Thoracic aorta (tissue), 2 donors: ENCODE measurements around the gene SEC23IP. TPM values are rescaled to one million over a fixed set of nuclear protein-coding genes. Genes with fewer than 3 reads are reported as not detected.
"Not testable (repeated sequence)": the region's sequence is repeated elsewhere in the genome, so short reads cannot be mapped to it uniquely, and the experiment has no call there.

ENCODE experiments used
- ATAC-seq: fragments of 150-250 bp; one replicate; pipeline ENCODE4 v1.8.0; 2017; ENCODE audit warnings: low read depth; ENCODE audit not compliant: insufficient number of reproducible peaks, low FRiP score
- DNase-seq: peaks from one replicate; pipeline ENCODE4 v3.0.0-alpha.2; 2020; ENCODE audit warnings: low spot score
- H3K27ac ChIP-seq, 2 donors: fragments of 200-600 bp; sonication (generic); 1 replicate in 1 of 2; 2 replicates in 1 of 2; pipeline ENCODE4 v1.5.1; 2016; ENCODE audit warnings: mild to moderate bottlenecking in 2 of 2, moderate library complexity in 2 of 2
- H3K27me3 ChIP-seq: fragments of 200-600 bp; sonication (generic); replicated peaks from 2 replicates; pipeline ENCODE4 v1.6.0; 2016; ENCODE audit warnings: mild to moderate bottlenecking; ENCODE audit not compliant: insufficient read depth
- H3K36me3 ChIP-seq: fragments of 200-600 bp; sonication (generic); one replicate; pipeline ENCODE4 v1.5.1; 2016
- H3K4me1 ChIP-seq, 2 donors: fragments of 200-600 bp; sonication (generic); 1 replicate in 1 of 2; 2 replicates in 1 of 2; pipeline versions ENCODE4 v1.5.1 to v1.6.0; 2016; ENCODE audit warnings: low read depth in 2 of 2, mild to moderate bottlenecking in 1 of 2; ENCODE audit not compliant: control insufficient read depth in 1 of 2
- H3K4me3 ChIP-seq: fragments of 200-600 bp; sonication (generic); 2 replicates; pipeline ENCODE4 v1.5.1; 2016; ENCODE audit warnings: mild to moderate bottlenecking
- H3K9me3 ChIP-seq: fragments of 200-600 bp; sonication (generic); 2 replicates; pipeline ENCODE4 v1.5.1; 2016
- total RNA-seq, 2 donors: library from RNA; depleted of rRNA; stranded (reverse); fragments of >200 nt; gene quantifications; one replicate each; pipeline versions ENCODE4 v1.1.0 to v1.2.3, GENCODE V29; 2016
- TF ChIP-seq, protein P1 (sequence below): fragments of 200-600 bp; sonication (generic); IDR thresholded peaks from one replicate; pipeline ENCODE4 v1.5.1; 2019; ENCODE audit warnings: antibody characterized with exemption

The SEC23IP gene
- total RNA-seq, 2 donors from 2014 or later, result 17.9 to 20.9 TPM

DNA sequence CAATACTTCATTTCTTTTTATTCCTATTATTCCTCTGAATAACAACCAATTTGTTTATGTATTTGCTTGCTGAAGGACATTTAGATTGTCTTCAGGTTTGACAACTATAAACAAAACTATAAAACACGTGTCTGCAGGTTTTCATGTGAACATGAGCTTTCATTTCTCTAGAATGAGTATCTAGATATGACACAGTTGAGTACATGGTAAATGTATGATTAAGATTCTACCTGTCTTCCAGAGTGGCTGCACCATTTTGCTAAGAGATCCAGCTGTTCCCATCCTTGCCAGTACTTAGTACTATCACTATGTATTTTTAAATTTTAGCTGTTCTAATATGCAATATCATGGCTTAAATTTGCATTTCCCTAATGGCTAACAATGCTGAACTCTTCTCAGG is 30.0 kb upstream of the SEC23IP start:
- Histone ChIP-seq H3K27me3 (no peaks in the 10 kb centered on the region), H3K36me3 (no peaks in the 10 kb centered on the region), H3K9me3 (no peaks in the 10 kb centered on the region), H3K27ac (no peak overlapping the region), H3K4me1 (no peaks in the 10 kb centered on the region), H3K4me3 (no peak overlapping the region)
- DNase-seq (no peak), ATAC-seq (no peak)
- TF ChIP-seq, protein P1, sequence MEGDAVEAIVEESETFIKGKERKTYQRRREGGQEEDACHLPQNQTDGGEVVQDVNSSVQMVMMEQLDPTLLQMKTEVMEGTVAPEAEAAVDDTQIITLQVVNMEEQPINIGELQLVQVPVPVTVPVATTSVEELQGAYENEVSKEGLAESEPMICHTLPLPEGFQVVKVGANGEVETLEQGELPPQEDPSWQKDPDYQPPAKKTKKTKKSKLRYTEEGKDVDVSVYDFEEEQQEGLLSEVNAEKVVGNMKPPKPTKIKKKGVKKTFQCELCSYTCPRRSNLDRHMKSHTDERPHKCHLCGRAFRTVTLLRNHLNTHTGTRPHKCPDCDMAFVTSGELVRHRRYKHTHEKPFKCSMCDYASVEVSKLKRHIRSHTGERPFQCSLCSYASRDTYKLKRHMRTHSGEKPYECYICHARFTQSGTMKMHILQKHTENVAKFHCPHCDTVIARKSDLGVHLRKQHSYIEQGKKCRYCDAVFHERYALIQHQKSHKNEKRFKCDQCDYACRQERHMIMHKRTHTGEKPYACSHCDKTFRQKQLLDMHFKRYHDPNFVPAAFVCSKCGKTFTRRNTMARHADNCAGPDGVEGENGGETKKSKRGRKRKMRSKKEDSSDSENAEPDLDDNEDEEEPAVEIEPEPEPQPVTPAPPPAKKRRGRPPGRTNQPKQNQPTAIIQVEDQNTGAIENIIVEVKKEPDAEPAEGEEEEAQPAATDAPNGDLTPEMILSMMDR, result no peak

DNA sequence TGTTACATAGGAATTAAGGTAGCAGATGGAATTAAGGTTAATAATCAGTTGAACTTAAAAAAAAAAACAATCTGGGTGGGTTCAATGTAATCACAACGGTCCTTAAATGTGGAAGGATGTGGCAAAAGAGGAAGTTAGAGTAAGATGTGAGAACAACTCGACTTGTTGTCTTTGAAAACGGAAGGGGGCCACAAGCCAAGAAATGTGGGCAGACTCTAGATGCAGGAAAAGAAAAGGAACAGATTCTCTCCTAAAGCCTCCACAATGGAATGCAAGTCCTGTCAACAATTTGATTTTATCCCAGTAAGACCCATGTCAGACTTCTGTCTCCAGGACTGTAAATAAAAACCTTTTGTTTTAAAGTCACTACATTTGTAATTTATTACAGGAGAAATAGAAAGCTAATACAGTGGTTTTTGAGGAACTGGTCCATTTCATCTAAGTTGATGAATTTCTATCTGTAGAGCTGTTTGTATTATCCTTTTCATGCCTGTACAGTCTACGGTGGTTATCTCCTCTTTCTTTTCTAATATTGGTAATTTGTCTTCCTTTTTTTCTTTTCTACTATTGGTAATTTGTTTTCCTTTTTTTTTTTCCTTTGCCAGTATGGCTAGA is 28.5 kb upstream of the SEC23IP start:
- no peak for DNase-seq
- peaks cover 3 to 6% of the 10 kb centered on the region in 2 donors for H3K4me1 ChIP-seq

DNA sequence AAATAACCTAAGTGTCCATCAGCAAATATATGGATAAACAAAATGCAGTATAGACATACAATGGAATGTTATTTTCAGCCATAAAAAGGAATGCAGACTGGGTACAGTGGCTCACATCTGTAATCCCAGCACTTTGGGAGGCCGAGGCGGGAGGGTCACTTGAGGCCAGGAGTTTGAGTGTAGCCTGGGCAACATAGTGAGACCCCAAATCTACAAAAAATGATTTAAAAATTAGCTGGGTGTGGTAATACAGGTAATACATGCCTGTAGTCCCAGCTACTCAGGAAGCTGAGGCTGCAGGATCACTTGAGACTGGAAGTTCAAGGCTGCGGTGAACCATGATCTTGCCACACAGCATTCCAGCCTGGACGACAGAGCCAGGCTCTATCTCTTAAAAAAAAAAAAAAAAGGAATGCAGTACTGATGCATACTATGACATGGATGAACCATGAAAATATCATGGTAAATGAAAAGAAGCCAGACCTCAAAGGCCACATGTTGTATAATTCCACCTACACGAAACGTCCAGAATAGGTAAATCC is 26.8 kb upstream of the SEC23IP start:
- Histone ChIP-seq H3K4me1 (peaks cover 7 to 13% of the 10 kb centered on the region in 2 donors), H3K36me3 (no peaks in the 10 kb centered on the region), H3K27me3 (no peaks in the 10 kb centered on the region), H3K9me3 (no peaks in the 10 kb centered on the region), H3K4me3 (no peak overlapping the region), H3K27ac (no peak overlapping the region)
- no peak for ATAC-seq
- TF ChIP-seq, protein P1, result no peak
- no peak for DNase-seq

More for the DNA sequence above, 28.5 kb upstream of the SEC23IP start:
- no peak overlapping the region for H3K4me3 ChIP-seq
- H3K27ac ChIP-seq, result no peak overlapping the region
- no peak for ATAC-seq
- TF ChIP-seq, protein P1, result no peak
- H3K27me3 ChIP-seq, result no peaks in the 10 kb centered on the region
- H3K9me3 ChIP-seq, result no peaks in the 10 kb centered on the region
- no peaks in the 10 kb centered on the region for H3K36me3 ChIP-seq

DNA sequence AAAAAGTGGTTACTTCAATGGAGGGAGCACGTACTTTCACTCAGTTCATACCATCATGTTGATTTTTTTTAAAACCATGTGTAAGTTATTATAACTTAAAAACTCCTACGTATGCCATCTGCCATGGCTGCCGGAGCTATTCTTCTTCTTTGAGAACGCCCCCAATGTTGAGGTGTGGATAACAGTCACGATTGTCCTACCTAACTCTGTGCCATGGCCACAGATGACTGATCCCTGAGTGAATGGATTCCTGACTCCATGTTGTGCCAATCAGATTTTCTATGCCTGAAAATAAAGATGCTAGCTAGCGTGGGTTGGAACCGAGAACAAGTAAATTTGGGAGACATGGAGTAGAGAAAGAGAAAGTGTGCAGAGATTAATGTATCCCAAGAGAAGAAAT is 25.2 kb upstream of the SEC23IP start:
- H3K27ac ChIP-seq, result no peak overlapping the region
- H3K9me3 ChIP-seq, result no peaks in the 10 kb centered on the region
- H3K4me1 ChIP-seq, result peaks cover 14 to 23% of the 10 kb centered on the region in 2 donors
- no peak overlapping the region for H3K4me3 ChIP-seq
- TF ChIP-seq, protein P1, result no peak
- DNase-seq (no peak), ATAC-seq (no peak)
- H3K36me3 ChIP-seq, result no peaks in the 10 kb centered on the region
- no peaks in the 10 kb centered on the region for H3K27me3 ChIP-seq

DNA sequence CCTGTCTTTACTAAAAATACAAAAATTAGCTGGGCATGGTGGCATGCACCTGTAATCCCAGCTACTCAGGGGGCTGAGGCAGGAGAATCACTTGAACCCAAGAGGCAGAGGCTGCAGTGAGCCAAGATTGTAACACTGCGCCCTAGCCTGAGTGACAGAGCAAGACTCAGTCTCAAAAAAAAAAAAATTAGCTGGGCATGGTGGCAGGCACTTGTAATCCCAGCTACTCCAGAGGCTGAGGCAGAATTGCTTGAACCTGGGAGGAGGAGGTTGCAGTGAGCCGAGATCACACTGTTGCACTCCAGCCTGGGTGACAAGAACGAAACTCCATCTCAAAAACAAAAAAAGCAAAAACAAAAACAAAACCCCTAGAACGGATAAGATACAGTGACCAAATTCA is 23.1 kb upstream of the SEC23IP start:
- not testable (repeated sequence) for H3K9me3 ChIP-seq, H3K27ac ChIP-seq, ATAC-seq, DNase-seq, H3K36me3 ChIP-seq, H3K4me3 ChIP-seq, H3K27me3 ChIP-seq
- H3K4me1 ChIP-seq, result peaks cover 14 to 29% of the 10 kb centered on the region in 2 donors
